ENCODE measurements around the gene CLIC4.
A peak's percentile ranks its signal among the peaks of the same experiment; 100 is the strongest.

CLIC4 gene

GRCh38 chr1:24860841-24861240 lies 115.6 kb downstream of the CLIC4 start:
- no peak for DNase-seq (ENCODE audit: low spot score)

- no peak for DNase-seq (ENCODE audit: low spot score)
These were observed 116.8 kb downstream of the CLIC4 start for GRCh38 chr1:24861821-24862727.

- DNase-seq (ENCODE audit: low spot score): no peak
These were observed 117.7 kb downstream of the CLIC4 start for GRCh38 chr1:24862775-24863483.

GRCh38 chr1:24864370-24864777 lies 119.1 kb downstream of the CLIC4 start:
- peak; percentile 61 for DNase-seq (ENCODE audit: low spot score)

GRCh38 chr1:24865168-24865567 lies 119.9 kb downstream of the CLIC4 start:
- DNase-seq (ENCODE audit: low spot score): no peak

GRCh38 chr1:24865587-24865986 lies 120.3 kb downstream of the CLIC4 start:
- DNase-seq (ENCODE audit: low spot score): no peak

GRCh38 chr1:24866211-24867083 lies 121.2 kb downstream of the CLIC4 start:
- DNase-seq (ENCODE audit: low spot score): no peak

GRCh38 chr1:24867084-24867870 lies 122.0 kb downstream of the CLIC4 start:
- DNase-seq (ENCODE audit: low spot score): no peak

- DNase-seq (ENCODE audit: low spot score): no peak
These were observed 123.0 kb downstream of the CLIC4 start for GRCh38 chr1:24868016-24868875.

- DNase-seq (ENCODE audit: low spot score): no peak
These were observed 125.4 kb downstream of the CLIC4 start for GRCh38 chr1:24870551-24871195.

GRCh38 chr1:24871306-24871901 lies 126.2 kb downstream of the CLIC4 start:
- no peak for DNase-seq (ENCODE audit: low spot score)

- no peak for DNase-seq (ENCODE audit: low spot score)
These were observed 127.0 kb downstream of the CLIC4 start for GRCh38 chr1:24872061-24872850.

- no peak for DNase-seq (ENCODE audit: low spot score)
These were observed 127.9 kb downstream of the CLIC4 start for GRCh38 chr1:24873148-24873547.

- no peak for DNase-seq (ENCODE audit: low spot score)
These were observed 128.8 kb downstream of the CLIC4 start for GRCh38 chr1:24874056-24874455.

GRCh38 chr1:24874611-24875234 lies 129.5 kb downstream of the CLIC4 start:
- DNase-seq (ENCODE audit: low spot score): no peak

GRCh38 chr1:24875257-24875656 lies 130.0 kb downstream of the CLIC4 start:
- DNase-seq (ENCODE audit: low spot score): no peak

- DNase-seq (ENCODE audit: low spot score): no peak
These were observed 130.8 kb downstream of the CLIC4 start for GRCh38 chr1:24875991-24876506.

- no peak for DNase-seq (ENCODE audit: low spot score)
These were observed 132.8 kb downstream of the CLIC4 start for GRCh38 chr1:24878045-24878444.

All from HuH-7 (cell line).